ENCODE measurements around the gene PJA2. TPM values are rescaled to one million over a fixed set of nuclear protein-coding genes. Genes with fewer than 3 reads are reported as not detected.
A peak's percentile ranks its signal among the peaks of the same experiment; 100 is the strongest.

Gene PJA2
- total and polyA plus RNA-seq, 2 donors (not counting 1 experiment from before 2014, with no cell fraction given) = 21.3 to 90.4 TPM

- no peaks in the 10 kb centered on the region for H3K27me3 ChIP-seq (replicated peaks in 1 of 4; ENCODE audit: control extremely low read depth in 1 of 4, control insufficient read depth in 3 of 4, insufficient read depth in 4 of 4, low read length in 3 of 4)
- no peaks in the 10 kb centered on the region for H3K4me1 ChIP-seq (ENCODE audit: control insufficient read depth in 2 of 2, insufficient read depth in 2 of 2, low read length in 2 of 2)
- no peak overlapping the region for H2AFZ ChIP-seq (ENCODE audit: insufficient read depth, low read depth, low read length, poor library complexity, severe bottlenecking)
- Mint-ChIP-seq H3K4me3 (no peak overlapping the region), H3K27me3 (no peaks in the 10 kb centered on the region), H3K27ac (no peak overlapping the region), H3K9me3 (ENCODE audit: insufficient read depth) (no peaks in the 10 kb centered on the region), H3K4me1 (peaks cover 2% of the 10 kb centered on the region)
- no peak overlapping the region for H3K27ac ChIP-seq (ENCODE audit: low read length in 2 of 2)
- no peak overlapping the region for H3K4me3 ChIP-seq (ENCODE audit: control extremely low read depth in 1 of 5, extremely low read depth in 1 of 5, insufficient read depth in 1 of 5, low read depth in 2 of 5, low read length in 4 of 5)
- no peaks in the 10 kb centered on the region for H3K9me3 ChIP-seq (ENCODE audit: control extremely low read depth in 1 of 3, control insufficient read depth in 2 of 3, insufficient read depth in 1 of 3, low read length in 2 of 3)
- WGBS (ENCODE audit: insufficient coverage) = no CpG with 5 or more reads among the region's 5 CpGs
- ATAC-seq (ENCODE audit: low read depth) (no peak), DNase-seq (no peak)
- POLR2A ChIA-PET = no interaction called here
- CTCF ChIA-PET = no interaction called here
- H3K4me2 ChIP-seq (replicated peaks; ENCODE audit: low read depth, low read length, poor library complexity, severe bottlenecking) = no peak overlapping the region
- no peak overlapping the region for H3K9ac ChIP-seq (ENCODE audit: low read length)
- intact Hi-C loops (cut with micrococcal nuclease) = loop anchor here (5.0 kb wide), 1 partner anchor 87 kb away; no protein-coding TSS in a partner anchor
- TF ChIP-seq CTCF (IDR thresholded peaks at IDR 0.05) (no peak), EZH2 (IDR thresholded peaks at IDR 0.05; ENCODE audit: borderline replicate concordance, insufficient read depth, low read depth, low read length, poor library complexity, severe bottlenecking) (no peak)
- H4K20me1 ChIP-seq (ENCODE audit: control insufficient read depth, insufficient read depth, low read length, poor library complexity, severe bottlenecking) = peaks cover 7% of the 10 kb centered on the region
- H3K79me2 ChIP-seq (ENCODE audit: control insufficient read depth, insufficient read depth, low read length) = no peaks in the 10 kb centered on the region
- peaks cover 11 to 62% of the 10 kb centered on the region in 2 experiments for H3K36me3 ChIP-seq (replicated peaks in 1 of 2; ENCODE audit: control extremely low read depth in 1 of 2, control insufficient read depth in 1 of 2, extremely low read depth in 1 of 2, insufficient read depth in 2 of 2, low read length in 1 of 2)
Observed at GRCh38 chr5:109350537-109351270, 59.1 kb downstream of the PJA2 start.

GRCh38 chr5:109349388-109349787 lies 60.4 kb downstream of the PJA2 start:
- Histone ChIP-seq H3K36me3 (replicated peaks in 1 of 2; ENCODE audit: control extremely low read depth in 1 of 2, control insufficient read depth in 1 of 2, extremely low read depth in 1 of 2, insufficient read depth in 2 of 2, low read length in 1 of 2) (peaks cover 5 to 60% of the 10 kb centered on the region in 2 experiments), H4K20me1 (ENCODE audit: control insufficient read depth, insufficient read depth, low read length, poor library complexity, severe bottlenecking) (peaks cover 12% of the 10 kb centered on the region)

More at GRCh38 chr5:109349388-109349787, 60.4 kb downstream of the PJA2 start:
- ChIA-PET CTCF (no interaction called here), POLR2A (no interaction called here)
- WGBS (ENCODE audit: insufficient coverage) = 100% methylated on average over 1 of the region's 2 CpGs
- H3K4me1 ChIP-seq (ENCODE audit: control insufficient read depth in 2 of 2, insufficient read depth in 2 of 2, low read length in 2 of 2) = no peaks in the 10 kb centered on the region
- H3K9me3 ChIP-seq (ENCODE audit: control extremely low read depth in 1 of 3, control insufficient read depth in 2 of 3, insufficient read depth in 1 of 3, low read length in 2 of 3) = no peaks in the 10 kb centered on the region
- Mint-ChIP-seq H3K27me3 (no peaks in the 10 kb centered on the region), H3K27ac (peak overlapping the region; percentile 22), H3K4me1 (peaks cover 2% of the 10 kb centered on the region), H3K4me3 (no peak overlapping the region), H3K9me3 (ENCODE audit: insufficient read depth) (no peaks in the 10 kb centered on the region)
- no peak for DNase-seq
- no peak overlapping the region for H3K9ac ChIP-seq (ENCODE audit: low read length)
- no peak overlapping the region for H2AFZ ChIP-seq (ENCODE audit: insufficient read depth, low read depth, low read length, poor library complexity, severe bottlenecking)
- intact Hi-C loops (cut with micrococcal nuclease) = no loop called here
- no peaks in the 10 kb centered on the region for H3K27me3 ChIP-seq (replicated peaks in 1 of 4; ENCODE audit: control extremely low read depth in 1 of 4, control insufficient read depth in 3 of 4, insufficient read depth in 4 of 4, low read length in 3 of 4)
- H3K79me2 ChIP-seq (ENCODE audit: control insufficient read depth, insufficient read depth, low read length) = no peaks in the 10 kb centered on the region
- no peak overlapping the region for H3K27ac ChIP-seq (ENCODE audit: low read length in 2 of 2)
- no peak for ATAC-seq (ENCODE audit: low read depth)
- no peak overlapping the region for H3K4me2 ChIP-seq (replicated peaks; ENCODE audit: low read depth, low read length, poor library complexity, severe bottlenecking)
- TF ChIP-seq CTCF (IDR thresholded peaks at IDR 0.05) (no peak), EZH2 (IDR thresholded peaks at IDR 0.05; ENCODE audit: borderline replicate concordance, insufficient read depth, low read depth, low read length, poor library complexity, severe bottlenecking) (no peak)
- no peak overlapping the region for H3K4me3 ChIP-seq (ENCODE audit: control extremely low read depth in 1 of 5, extremely low read depth in 1 of 5, insufficient read depth in 1 of 5, low read depth in 2 of 5, low read length in 4 of 5)
